Measurements from ENCODE around the gene UBE2D3. TPM values are rescaled to one million over a fixed set of nuclear protein-coding genes. Genes with fewer than 3 reads are reported as not detected.

UBE2D3 gene
- total RNA-seq, 6 experiments from 2014 or later, result 325 to 396 (median 359) TPM

DNA sequence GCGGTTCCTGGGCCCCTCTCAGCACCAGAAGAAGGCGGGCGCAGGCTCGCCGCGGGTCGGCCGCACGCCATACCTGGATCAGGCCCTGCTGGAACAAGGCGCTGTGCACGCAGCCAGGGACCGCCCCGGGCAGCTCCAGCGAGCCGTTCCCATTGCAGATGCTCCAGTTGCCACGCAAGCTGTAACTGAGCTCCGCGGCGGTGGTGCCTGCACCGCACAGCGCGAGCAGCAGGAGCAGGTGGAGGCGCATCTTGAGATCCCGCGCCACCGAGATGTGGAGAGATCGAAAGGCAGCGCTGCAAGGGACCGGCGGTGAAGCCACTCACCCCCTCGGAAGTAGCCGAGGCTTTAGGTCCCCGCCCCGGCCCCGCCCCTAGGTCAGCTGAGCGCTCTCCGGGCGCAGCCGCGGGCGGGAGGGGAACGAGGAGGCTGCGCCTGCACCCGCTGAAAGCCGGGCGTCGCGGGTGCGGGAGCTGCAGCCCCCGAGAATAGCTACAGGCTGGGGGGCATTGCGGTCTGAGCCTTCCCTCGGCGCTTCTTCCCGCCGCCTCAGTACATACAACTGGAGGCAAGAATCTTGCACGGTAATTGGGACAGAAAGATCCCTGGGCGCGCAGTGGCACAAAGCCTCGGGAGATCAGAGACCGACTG is 66.6 kb downstream of the UBE2D3 start, which contains the start of gene MANBA:
Gene MANBA, minus strand, starts transcription at position 324 of the 651 bp plus-strand sequence. Its CDS starts 74 bp downstream, at position 250.
- H3K27me3 Mint-ChIP-seq (ENCODE audit: insufficient read depth), result no peaks in the 10 kb centered on the region
- TF ChIP-seq, protein P1, sequence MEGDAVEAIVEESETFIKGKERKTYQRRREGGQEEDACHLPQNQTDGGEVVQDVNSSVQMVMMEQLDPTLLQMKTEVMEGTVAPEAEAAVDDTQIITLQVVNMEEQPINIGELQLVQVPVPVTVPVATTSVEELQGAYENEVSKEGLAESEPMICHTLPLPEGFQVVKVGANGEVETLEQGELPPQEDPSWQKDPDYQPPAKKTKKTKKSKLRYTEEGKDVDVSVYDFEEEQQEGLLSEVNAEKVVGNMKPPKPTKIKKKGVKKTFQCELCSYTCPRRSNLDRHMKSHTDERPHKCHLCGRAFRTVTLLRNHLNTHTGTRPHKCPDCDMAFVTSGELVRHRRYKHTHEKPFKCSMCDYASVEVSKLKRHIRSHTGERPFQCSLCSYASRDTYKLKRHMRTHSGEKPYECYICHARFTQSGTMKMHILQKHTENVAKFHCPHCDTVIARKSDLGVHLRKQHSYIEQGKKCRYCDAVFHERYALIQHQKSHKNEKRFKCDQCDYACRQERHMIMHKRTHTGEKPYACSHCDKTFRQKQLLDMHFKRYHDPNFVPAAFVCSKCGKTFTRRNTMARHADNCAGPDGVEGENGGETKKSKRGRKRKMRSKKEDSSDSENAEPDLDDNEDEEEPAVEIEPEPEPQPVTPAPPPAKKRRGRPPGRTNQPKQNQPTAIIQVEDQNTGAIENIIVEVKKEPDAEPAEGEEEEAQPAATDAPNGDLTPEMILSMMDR (IDR thresholded peaks at IDR 0.05), result no peak
- H3K9me3 Mint-ChIP-seq, result no peaks in the 10 kb centered on the region
- H3K27ac Mint-ChIP-seq, result peak within 1 kb of the TSS; percentile 92
- peak within 1 kb of the TSS; percentile 92 for H3K4me3 Mint-ChIP-seq
- DNase-seq, result peak; percentile 59
- H3K4me1 Mint-ChIP-seq (ENCODE audit: low read depth), result peaks cover 39% of the 10 kb centered on the region
- peaks cover 11% of the 10 kb centered on the region; the same call in 1 of the 2 replicates for H3K36me3 Mint-ChIP-seq (ENCODE audit: low read depth)

DNA sequence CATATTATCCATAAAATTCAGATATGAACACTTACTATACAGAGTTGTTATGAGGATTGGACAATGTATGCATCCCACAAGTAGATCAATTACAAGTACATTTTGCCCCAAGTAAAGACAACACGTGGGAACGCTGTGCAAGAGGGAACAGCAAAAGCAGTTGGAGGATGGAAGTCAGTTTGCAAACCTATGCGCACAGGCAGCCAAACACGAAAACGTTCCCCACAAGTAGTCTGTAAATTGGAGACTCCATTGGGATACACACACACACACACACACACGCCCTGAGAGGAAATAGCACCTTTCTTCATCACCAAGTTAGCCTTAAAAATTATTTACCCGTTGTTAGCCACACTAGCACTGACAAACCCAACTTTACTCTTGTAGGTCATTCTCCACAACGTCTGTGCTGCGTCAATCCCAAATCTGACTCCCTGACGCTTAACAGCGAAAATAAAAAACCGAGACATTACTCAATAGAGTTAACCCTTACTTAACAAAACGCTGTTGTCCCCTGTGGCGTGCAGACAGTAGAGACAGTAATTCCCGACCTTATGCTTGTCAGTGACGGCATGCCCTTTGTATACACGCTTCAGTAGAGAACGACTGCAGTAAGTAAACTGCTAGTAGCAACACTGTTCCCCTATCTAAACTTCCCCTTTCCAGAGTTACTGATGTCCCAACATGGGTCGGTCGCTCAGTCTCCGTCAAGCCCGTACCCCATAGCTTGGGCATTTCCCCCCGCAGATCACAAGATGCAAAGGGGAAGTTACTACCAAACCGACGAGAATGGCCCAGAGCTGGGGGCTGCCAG is 67.3 kb downstream of the UBE2D3 start:
- peak; percentile 50 for DNase-seq
- no peaks in the 10 kb centered on the region for H3K27me3 Mint-ChIP-seq (ENCODE audit: insufficient read depth)
- peak overlapping the region; percentile 92 for H3K4me3 Mint-ChIP-seq
- TF ChIP-seq, protein P1 (IDR thresholded peaks at IDR 0.05), result no peak
- 0 out of 2 replicates have a peak, but pooled peaks cover under 1% of the 10 kb centered on the region for H3K9me3 Mint-ChIP-seq
- H3K27ac Mint-ChIP-seq, result peak overlapping the region; percentile 92
- H3K4me1 Mint-ChIP-seq (ENCODE audit: low read depth), result peaks cover 39% of the 10 kb centered on the region
- peaks cover 11% of the 10 kb centered on the region; the same call in 1 of the 2 replicates for H3K36me3 Mint-ChIP-seq (ENCODE audit: low read depth)

DNA sequence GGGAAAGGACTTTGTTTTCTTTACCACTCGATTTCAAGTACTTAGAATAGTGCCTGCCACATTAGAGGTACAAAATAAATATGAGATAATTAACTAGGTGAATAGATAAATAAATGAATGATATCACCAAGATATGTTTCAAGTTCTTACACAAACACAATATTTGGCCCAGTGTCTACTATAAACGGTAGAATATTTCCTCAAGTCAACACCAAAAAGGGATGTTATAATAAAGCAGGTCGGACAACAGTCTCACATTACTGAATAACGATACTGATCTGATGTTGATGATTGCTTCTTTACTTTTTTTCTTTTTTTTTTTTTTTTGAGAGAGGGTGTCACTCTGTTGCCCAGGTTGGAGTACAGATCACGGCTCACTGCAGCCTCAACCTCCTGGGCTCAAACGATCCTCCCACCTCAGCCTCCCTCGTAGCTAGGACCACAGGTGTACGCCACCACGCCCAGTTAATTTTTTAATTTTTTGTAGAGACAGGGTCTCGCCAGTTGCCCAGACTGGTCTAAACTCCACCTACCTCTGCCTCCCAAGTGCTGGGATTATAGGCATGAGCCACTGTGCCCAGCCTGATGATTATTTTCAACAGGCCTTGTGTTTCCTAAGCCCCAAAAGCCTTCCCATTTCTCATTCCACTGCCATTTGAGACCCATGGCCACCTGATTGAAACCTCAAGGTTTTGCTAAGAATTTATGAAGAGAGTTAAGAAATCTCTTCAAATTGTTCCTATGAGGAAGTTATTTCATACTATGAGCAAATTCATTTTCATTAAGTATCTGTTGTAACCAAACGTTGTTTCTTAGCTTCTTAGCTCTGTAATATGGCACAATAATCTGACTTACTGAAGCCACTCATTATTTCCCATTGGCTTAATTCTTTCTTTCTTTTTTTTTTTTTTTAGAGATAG is 68.8 kb downstream of the UBE2D3 start:
- no peaks in the 10 kb centered on the region for H3K27me3 Mint-ChIP-seq (ENCODE audit: insufficient read depth)
- H3K36me3 Mint-ChIP-seq (ENCODE audit: low read depth), result peaks cover 16% of the 10 kb centered on the region; the same call in 1 of the 2 replicates
- TF ChIP-seq, protein P1 (IDR thresholded peaks at IDR 0.05), result no peak
- no peak for DNase-seq
- 0 out of 2 replicates have a peak, but pooled peaks cover 4% of the 10 kb centered on the region for H3K9me3 Mint-ChIP-seq
- H3K4me3 Mint-ChIP-seq, result peak overlapping the region; percentile 92
- peaks cover 54% of the 10 kb centered on the region for H3K4me1 Mint-ChIP-seq (ENCODE audit: low read depth)
- H3K27ac Mint-ChIP-seq, result peak overlapping the region; percentile 12; the same call in 1 of the 2 replicates

DNA sequence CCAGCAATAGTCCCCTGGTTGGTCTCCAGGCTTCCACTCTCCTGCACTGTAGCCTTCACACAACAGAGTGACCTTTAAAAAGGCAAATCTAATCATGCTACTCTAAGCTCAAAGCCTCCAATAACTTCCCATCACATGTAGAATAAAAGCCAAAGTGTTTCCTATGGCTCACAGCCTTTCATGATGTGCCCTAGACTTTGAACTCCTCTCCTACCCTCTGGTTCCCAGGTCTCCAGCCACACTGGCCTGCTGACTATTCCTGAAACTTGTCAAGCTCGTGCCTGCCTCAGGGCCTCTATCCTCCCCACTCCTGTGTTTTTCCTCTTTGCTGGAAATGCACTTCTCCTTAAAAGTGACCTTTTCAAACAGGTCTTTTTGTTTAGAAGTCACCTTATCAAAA is 69.7 kb downstream of the UBE2D3 start:
- peaks cover 56% of the 10 kb centered on the region for H3K4me1 Mint-ChIP-seq (ENCODE audit: low read depth)
- H3K9me3 Mint-ChIP-seq, result 0 out of 2 replicates have a peak, but pooled peaks cover 4% of the 10 kb centered on the region
- TF ChIP-seq, protein P1 (IDR thresholded peaks at IDR 0.05), result no peak
- peaks cover 16% of the 10 kb centered on the region; the same call in 1 of the 2 replicates for H3K36me3 Mint-ChIP-seq (ENCODE audit: low read depth)
- no peak overlapping the region; the same call in 1 of the 2 replicates for H3K4me3 Mint-ChIP-seq
- no peak for DNase-seq
- peak overlapping the region; percentile 3; the same call in 1 of the 2 replicates for H3K27ac Mint-ChIP-seq
- no peaks in the 10 kb centered on the region for H3K27me3 Mint-ChIP-seq (ENCODE audit: insufficient read depth)

DNA sequence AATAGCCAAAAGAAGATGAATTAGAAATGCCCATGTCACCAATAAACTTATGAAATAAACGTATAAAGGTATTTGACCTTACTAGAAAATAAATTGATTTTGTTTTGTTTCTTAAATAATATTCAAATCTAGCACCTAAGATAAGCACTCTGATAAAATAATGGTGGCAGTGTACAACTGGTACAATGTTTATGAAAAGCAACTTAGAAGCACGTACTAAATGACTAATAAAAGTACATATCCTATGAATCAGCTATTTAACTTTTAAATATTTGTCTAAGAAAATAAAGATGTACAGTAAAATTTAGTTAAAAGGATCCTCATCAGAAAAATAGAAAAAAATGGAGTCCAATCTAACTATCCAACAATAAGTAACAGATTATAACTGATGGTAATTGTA is 73.3 kb downstream of the UBE2D3 start:
- TF ChIP-seq, protein P1 (IDR thresholded peaks at IDR 0.05), result no peak
- H3K4me1 Mint-ChIP-seq (ENCODE audit: low read depth), result peaks cover 37% of the 10 kb centered on the region
- 0 out of 2 replicates have a peak overlapping the region, but pooled peaks have one; percentile 11 for H3K27ac Mint-ChIP-seq
- peaks cover 27% of the 10 kb centered on the region; the same call in 1 of the 2 replicates for H3K36me3 Mint-ChIP-seq (ENCODE audit: low read depth)
- DNase-seq, result peak; percentile 36
- peak overlapping the region; percentile 34; the same call in 1 of the 2 replicates for H3K4me3 Mint-ChIP-seq
- H3K9me3 Mint-ChIP-seq, result 0 out of 2 replicates have a peak, but pooled peaks cover 4% of the 10 kb centered on the region
- no peaks in the 10 kb centered on the region for H3K27me3 Mint-ChIP-seq (ENCODE audit: insufficient read depth)
